Tibial artery (tissue), 4 donors: Measurements from ENCODE around the gene ENOX2.

Experiments used
- DNase-seq, 2 donors: peaks; one replicate each; pipeline ENCODE4 v3.0.0-alpha.2; 2019
- H3K27ac ChIP-seq, 2 donors: fragments of 200-600 bp; sonication (generic) in 1 of 2; 1 replicate in 1 of 2; 2 replicates in 1 of 2; pipeline ENCODE4 v1.5.1; 2018 to 2019; ENCODE audit warnings: mild to moderate bottlenecking in 1 of 2
- H3K27me3 ChIP-seq, 2 donors: fragments of 200-600 bp; sonication (generic) in 1 of 2; one replicate each; pipeline versions ENCODE4 v1.5.1 to v1.6.0; 2016 to 2019
- H3K36me3 ChIP-seq, 3 donors: fragments of 200-600 bp; sonication (generic) in 2 of 3; one replicate each; pipeline ENCODE4 v1.5.1; 2016 to 2019; ENCODE audit warnings: mild to moderate bottlenecking in 2 of 3
- H3K4me1 ChIP-seq, 4 donors: fragments of 200-600 bp; sonication (generic) in 2 of 4; 1 replicate in 3 of 4; 2 replicates in 1 of 4; pipeline ENCODE4 v1.5.1; 2016 to 2019
- H3K4me3 ChIP-seq, 2 donors: fragments of 200-600 bp; sonication (generic) in 1 of 2; 1 replicate in 1 of 2; 2 replicates in 1 of 2; pipeline ENCODE4 v1.5.1; 2018 to 2019; ENCODE audit warnings: mild to moderate bottlenecking in 2 of 2
- H3K9me3 ChIP-seq, 3 donors: fragments of 200-600 bp; sonication (generic) in 1 of 3; one replicate each; pipeline ENCODE4 v1.5.1; 2016 to 2019
- CTCF ChIP-seq, 2 experiments: fragments of 200-600 bp in 1 of 2; fragments of 450-650 bp in 1 of 2; IDR thresholded peaks; one replicate each; pipeline ENCODE4 v1.5.1; 2017 to 2019; ENCODE audit warnings: antibody characterized with exemption in 2 of 2, mild to moderate bottlenecking in 1 of 2, moderate library complexity in 1 of 2
- intact Hi-C: fragments of 100-400 bp; cut with DNase I; formaldehyde crosslinking; loops from one replicate; pipeline ENCODE4 v1.15.0; 2023; ENCODE audit warnings: low total_unique reads

The ENOX2 gene

DNA sequence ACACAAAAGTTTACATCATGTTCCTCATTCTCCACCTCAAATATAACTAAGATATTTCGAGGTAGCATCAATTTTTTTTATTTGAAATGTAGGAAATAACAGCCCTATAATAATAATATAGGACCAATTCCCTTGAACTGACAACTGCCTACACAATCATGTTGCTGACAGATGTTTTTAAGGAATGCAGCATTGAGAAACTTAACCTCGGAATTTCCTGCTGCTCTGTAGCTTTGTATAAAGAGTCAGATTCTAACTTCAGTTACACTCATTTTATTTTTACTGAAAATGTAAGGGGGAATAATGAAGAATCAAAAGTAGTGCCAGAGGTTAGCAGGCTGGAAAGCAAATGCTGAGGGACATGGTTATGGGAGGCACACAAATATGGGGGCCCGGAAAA lies 265.4 kb downstream of the ENOX2 start:
- no peaks in the 10 kb centered on the region for H3K9me3 ChIP-seq

GRCh38 chrX:130636277-130636676 lies 266.7 kb downstream of the ENOX2 start:
- TF ChIP-seq CTCF (IDR thresholded peaks at IDR 0.05): no peak
- intact Hi-C loops: no loop called here
- H3K27me3 ChIP-seq: no peaks in the 10 kb centered on the region
- no peaks in the 10 kb centered on the region for H3K4me1 ChIP-seq
- no peak overlapping the region for H3K27ac ChIP-seq
- no peak for DNase-seq
- H3K4me3 ChIP-seq: no peak overlapping the region
- H3K36me3 ChIP-seq: peaks cover 0 to 6% (median 6%) of the 10 kb centered on the region in 3 donors
- H3K9me3 ChIP-seq: no peaks in the 10 kb centered on the region

More for the DNA sequence above, 265.4 kb downstream of the ENOX2 start:
- TF ChIP-seq CTCF (IDR thresholded peaks at IDR 0.05): no peak
- intact Hi-C loops: no loop called here
- no peak overlapping the region for H3K27ac ChIP-seq
- H3K27me3 ChIP-seq: no peaks in the 10 kb centered on the region
- H3K36me3 ChIP-seq: peaks cover 0 to 6% (median 1%) of the 10 kb centered on the region in 3 donors
- DNase-seq: no peak
- H3K4me3 ChIP-seq: no peak overlapping the region
- no peaks in the 10 kb centered on the region for H3K4me1 ChIP-seq

GRCh38 chrX:130631011-130631410 lies 272.0 kb downstream of the ENOX2 start:
- Histone ChIP-seq H3K27ac (no peak overlapping the region), H3K9me3 (no peaks in the 10 kb centered on the region), H3K4me1 (no peaks in the 10 kb centered on the region), H3K4me3 (no peak overlapping the region), H3K27me3 (no peaks in the 10 kb centered on the region), H3K36me3 (peaks cover 0 to 7% (median 6%) of the 10 kb centered on the region in 3 donors)
- no peak for TF ChIP-seq CTCF (IDR thresholded peaks at IDR 0.05)
- no peak for DNase-seq
- intact Hi-C loops: no loop called here

GRCh38 chrX:130628516-130628915 lies 274.5 kb downstream of the ENOX2 start:
- no peak for TF ChIP-seq CTCF (IDR thresholded peaks at IDR 0.05)
- Histone ChIP-seq H3K9me3 (no peaks in the 10 kb centered on the region), H3K4me1 (no peaks in the 10 kb centered on the region), H3K27me3 (no peaks in the 10 kb centered on the region), H3K4me3 (no peak overlapping the region), H3K27ac (no peak overlapping the region), H3K36me3 (peaks cover 0 to 7% (median 6%) of the 10 kb centered on the region in 3 donors)
- intact Hi-C loops: no loop called here
- no peak for DNase-seq

- TF ChIP-seq CTCF (IDR thresholded peaks at IDR 0.05): no peak
- Histone ChIP-seq H3K4me3 (no peak overlapping the region), H3K27me3 (no peaks in the 10 kb centered on the region), H3K9me3 (no peaks in the 10 kb centered on the region), H3K36me3 (peaks cover 0 to 7% (median 0%) of the 10 kb centered on the region in 3 donors), H3K4me1 (no peaks in the 10 kb centered on the region), H3K27ac (no peak overlapping the region)
- intact Hi-C loops: no loop called here
- no peak for DNase-seq
Observed at GRCh38 chrX:130626521-130626920, 276.5 kb downstream of the ENOX2 start.

DNA sequence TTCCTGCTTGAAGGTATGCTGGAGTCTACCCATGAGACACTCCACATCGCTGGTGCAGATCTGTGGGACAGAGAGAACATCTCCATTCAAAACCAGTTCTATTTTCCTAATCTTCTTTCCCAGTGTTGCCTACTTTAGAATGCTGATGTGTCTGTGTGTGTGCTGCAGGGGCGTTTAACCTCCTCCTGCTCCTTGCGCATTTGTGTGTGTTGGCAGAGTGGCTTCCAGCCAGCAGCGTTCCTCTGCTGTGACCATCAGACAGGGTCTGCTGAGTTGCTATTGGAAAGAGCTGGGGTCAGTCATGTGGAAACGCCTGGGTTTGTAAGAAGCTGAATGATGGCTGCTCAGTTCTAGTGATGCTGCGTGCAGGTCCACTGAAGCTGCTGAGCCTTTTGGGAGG lies 277.6 kb downstream of the ENOX2 start:
- Histone ChIP-seq H3K36me3 (peaks cover 0 to 7% (median 0%) of the 10 kb centered on the region in 3 donors), H3K27me3 (no peaks in the 10 kb centered on the region), H3K4me1 (no peaks in the 10 kb centered on the region), H3K27ac (no peak overlapping the region), H3K9me3 (no peaks in the 10 kb centered on the region), H3K4me3 (no peak overlapping the region)
- DNase-seq: no peak
- intact Hi-C loops: no loop called here
- no peak for TF ChIP-seq CTCF (IDR thresholded peaks at IDR 0.05)
